Transverse colon (tissue), 4 donors: ENCODE data around the gene C1orf122.

Source experiments
- CTCF ChIP-seq, 5 experiments: fragments of 200-600 bp in 3 of 5; fragments of 450-650 bp in 2 of 5; sonication (generic) in 3 of 5; IDR thresholded peaks; 1 replicate in 2 of 5; 2 replicates in 3 of 5; pipeline ENCODE4 v1.5.1; 2016 to 2017; ENCODE audit warnings: antibody characterized with exemption in 5 of 5, inconsistent platforms in 3 of 5, mild to moderate bottlenecking in 2 of 5, moderate library complexity in 1 of 5
- EP300 ChIP-seq: sonication (generic); formaldehyde crosslinking; IDR thresholded peaks from one replicate; pipeline ENCODE4 v1.6.1; 2017; ENCODE audit warnings: antibody characterized with exemption, low read depth
- POLR2A ChIP-seq: fragments of 450-650 bp; IDR thresholded peaks from one replicate; pipeline ENCODE4 v1.6.1; 2016; ENCODE audit warnings: antibody characterized with exemption, mild to moderate bottlenecking, moderate library complexity
- POLR2AphosphoS5 ChIP-seq, 3 donors: sonication (generic); formaldehyde crosslinking; IDR thresholded peaks; one replicate each; pipeline ENCODE4 v1.6.1; 2016; ENCODE audit warnings: antibody characterized with exemption in 3 of 3

- TF ChIP-seq CTCF (IDR thresholded peaks at IDR 0.05) (no peak), POLR2AphosphoS5 (IDR thresholded peaks at IDR 0.05) (no peak), EP300 (no peak), POLR2A (no peak)
These were observed 17.9 kb downstream of the C1orf122 start for GRCh38 chr1:37825506-37825905.
